ENCODE measurements around the gene AEN.

DNA sequence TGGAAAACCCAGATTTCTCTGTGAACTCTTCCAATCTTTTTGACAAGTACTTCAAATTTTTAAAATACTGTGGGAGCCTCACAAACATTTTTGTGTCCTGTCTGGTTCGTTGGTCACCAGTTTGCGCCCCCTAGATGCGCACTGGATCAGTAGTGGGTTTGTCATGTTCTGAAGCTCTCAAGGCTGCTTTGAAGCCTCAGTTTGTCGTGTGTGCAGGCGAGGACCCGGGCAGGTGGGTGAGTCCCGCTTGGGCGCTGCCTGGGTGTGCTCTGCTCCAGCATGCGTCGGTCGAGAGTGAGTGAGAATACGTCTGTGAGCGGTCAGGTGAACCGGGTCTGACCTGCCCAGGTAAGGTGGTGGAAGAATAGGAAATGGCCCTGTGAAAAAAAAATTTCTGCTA, 17.3 kb upstream of the AEN start:
- TF ChIP-seq POLR2AphosphoS5 (IDR thresholded peaks at IDR 0.05; ENCODE audit: borderline replicate concordance, low read depth, low read length) (no peak), EZH2 (IDR thresholded peaks at IDR 0.05) (no peak), FOXP2 (optimal IDR thresholded peaks at IDR 0.05; ENCODE audit: control extremely low read depth, extremely low read length, insufficient read depth) (no peak)
